IMR-90 (cell line): ENCODE results near the gene PDF. TPM values are rescaled to one million over a fixed set of nuclear protein-coding genes. Genes with fewer than 3 reads are reported as not detected.

Experiments used
- ATAC-seq: fragments of 200-7000 bp; cut with Tn5 transposase; 2 replicates; pipeline ENCODE4 v1.9.1; 2020; ENCODE audit warnings: low read depth, mild to moderate bottlenecking, moderate library complexity
- BruUV-seq: library from RNA; stranded (reverse); fragments of 400-500 nt; replicated peaks from 2 replicates; lab custom pipeline; 2021; lab: Mats Ljungman, UMichigan
- CTCF ChIA-PET: fragments of 300-600 bp; formaldehyde crosslinking; extraction: SDS; loops from one replicate; lab custom pipeline; 2021; ENCODE audit warnings: antibody characterized with exemption; lab: Yijun Ruan, JAX
- POLR2A ChIA-PET: fragments of 300-600 bp; sonication (Branson Sonifier 250); formaldehyde crosslinking; loops from one replicate; lab custom pipeline; 2022; ENCODE audit warnings: antibody characterized with exemption; ENCODE audit not compliant: unreplicated experiment; lab: Charles Lee
- DNase-seq: peaks from one replicate; pipeline ENCODE4 v3.0.0; 2013
- H2AFZ ChIP-seq: replicated peaks from 2 replicates; pipeline ENCODE3; 2013; ENCODE audit warnings: low read length, mild to moderate bottlenecking; ENCODE audit not compliant: poor library complexity
- H2AK5ac ChIP-seq: 2 replicates; pipeline ENCODE4 v1.6.1; 2013; ENCODE audit warnings: low read depth, low read length, inconsistent platforms
- H2AK9ac ChIP-seq: replicated peaks from 2 replicates; pipeline ENCODE3; 2013; ENCODE audit warnings: mild to moderate bottlenecking, low read depth, low read length, moderate library complexity; ENCODE audit not compliant: poor library complexity
- H2BK120ac ChIP-seq: 2 replicates; pipeline ENCODE4 v1.6.1; 2013; ENCODE audit warnings: low read depth, low read length, inconsistent platforms
- H2BK15ac ChIP-seq: 3 replicates; pipeline ENCODE4 v1.6.1; 2013; ENCODE audit warnings: low read depth, low read length, inconsistent platforms
- H2BK20ac ChIP-seq: 2 replicates; pipeline ENCODE4 v1.6.1; 2013; ENCODE audit warnings: low read depth, mild to moderate bottlenecking, inconsistent platforms, low read length, moderate library complexity
- H2BK5ac ChIP-seq: 2 replicates; pipeline ENCODE4 v1.6.1; 2013; ENCODE audit warnings: mild to moderate bottlenecking, low read depth, low read length, inconsistent platforms; ENCODE audit not compliant: poor library complexity, severe bottlenecking
- H3K14ac ChIP-seq: replicated peaks from 2 replicates; pipeline ENCODE4 v1.6.1; 2013; ENCODE audit warnings: low read depth, low read length, inconsistent platforms
- H3K18ac ChIP-seq: 2 replicates; pipeline ENCODE4 v1.6.1; 2013; ENCODE audit warnings: low read depth, low read length, control low read depth
- H3K23ac ChIP-seq: 2 replicates; pipeline ENCODE4 v1.6.1; 2013; ENCODE audit warnings: low read depth, low read length, inconsistent platforms
- H3K27ac ChIP-seq: 2 replicates; pipeline ENCODE4 v1.5.1; 2013; ENCODE audit warnings: mild to moderate bottlenecking, control low read depth, low read length; ENCODE audit not compliant: insufficient read depth
- H3K27me3 ChIP-seq: 2 replicates; pipeline ENCODE4 v1.6.1; 2013; ENCODE audit warnings: low read length; ENCODE audit not compliant: control insufficient read depth, insufficient read depth
- H3K36me3 ChIP-seq: 2 replicates; pipeline ENCODE4 v1.6.1; 2013; ENCODE audit warnings: low read length, mixed read lengths; ENCODE audit not compliant: control insufficient read depth, insufficient read depth
- H3K4ac ChIP-seq: 2 replicates; pipeline ENCODE4 v1.6.1; 2013; ENCODE audit warnings: low read depth, low read length, inconsistent platforms
- H3K4me1 ChIP-seq: 2 replicates; pipeline ENCODE4 v1.6.1; 2013; ENCODE audit warnings: low read length, mixed read lengths; ENCODE audit not compliant: control insufficient read depth, insufficient read depth
- H3K4me2 ChIP-seq: 2 replicates; pipeline ENCODE4 v1.6.1; 2013; ENCODE audit warnings: low read depth, mild to moderate bottlenecking, control low read depth, low read length, moderate library complexity
- H3K4me3 ChIP-seq: 2 replicates; pipeline ENCODE4 v1.5.1; 2013; ENCODE audit warnings: low read depth, mild to moderate bottlenecking, control low read depth, low read length, moderate library complexity; ENCODE audit not compliant: insufficient read depth
- H3K56ac ChIP-seq: 2 replicates; pipeline ENCODE4 v1.6.1; 2013; ENCODE audit warnings: low read length, inconsistent platforms; ENCODE audit not compliant: insufficient read depth; ENCODE audit errors: extremely low read depth
- H3K79me1 ChIP-seq, 2 experiments: 2 replicates each; pipeline ENCODE4 v1.6.1; 2013; ENCODE audit warnings: low read length in 2 of 2, inconsistent platforms in 1 of 2, low read depth in 1 of 2
- H3K9ac ChIP-seq: 2 replicates; pipeline ENCODE4 v1.6.1; 2013; ENCODE audit warnings: low read depth, low read length, control low read depth
- H3K9me1 ChIP-seq: 2 replicates; pipeline ENCODE4 v1.6.1; 2013; ENCODE audit warnings: low read length, inconsistent platforms; ENCODE audit not compliant: insufficient read depth
- H3K9me3 ChIP-seq: 2 replicates; pipeline ENCODE4 v1.6.1; 2013; ENCODE audit warnings: low read length; ENCODE audit not compliant: control insufficient read depth, insufficient read depth
- H4K20me1 ChIP-seq: 2 replicates; pipeline ENCODE4 v1.6.1; 2013; ENCODE audit warnings: low read length, inconsistent platforms; ENCODE audit not compliant: insufficient read depth
- H4K5ac ChIP-seq: 2 replicates; pipeline ENCODE4 v1.6.1; 2013; ENCODE audit warnings: mild to moderate bottlenecking, low read depth, low read length, control low read depth
- H4K8ac ChIP-seq, 2 experiments: 2 replicates each; pipeline ENCODE4 v1.6.1; 2013; ENCODE audit warnings: low read depth in 2 of 2, low read length in 2 of 2, control low read depth in 1 of 2, inconsistent platforms in 1 of 2
- H4K91ac ChIP-seq: 2 replicates; pipeline ENCODE4 v1.6.1; 2013; ENCODE audit warnings: low read depth, low read length, inconsistent platforms; ENCODE audit not compliant: insufficient read depth
- BHLHE40 ChIP-seq: fragments of 150-350 bp; IDR thresholded peaks from 2 replicates; pipeline ENCODE4 v1.6.1; 2016; ENCODE audit warnings: mild to moderate bottlenecking, low read depth, low read length
- CEBPB ChIP-seq: IDR thresholded peaks from 2 replicates; pipeline ENCODE4 v1.6.1; 2012; ENCODE audit warnings: low read depth, low read length, improper control_type of control experiment
- CHD1 ChIP-seq: IDR thresholded peaks from 2 replicates; pipeline ENCODE4 v1.6.1; 2012; ENCODE audit warnings: low read depth, low read length, improper control_type of control experiment
- CTCF ChIP-seq: conservative IDR thresholded peaks from 2 replicates; pipeline ENCODE4 v1.5.1; 2012; ENCODE audit warnings: mild to moderate bottlenecking, low read depth, low read length, improper control_type of control experiment
- ELK1 ChIP-seq: fragments of 150-350 bp; IDR thresholded peaks from 2 replicates; pipeline ENCODE4 v1.6.1; 2016; ENCODE audit warnings: low read depth, mild to moderate bottlenecking, low read length, moderate library complexity, borderline replicate concordance
- FOS ChIP-seq: fragments of 150-350 bp; IDR thresholded peaks from 2 replicates; pipeline ENCODE4 v1.6.1; 2016; ENCODE audit warnings: low read depth, low read length
- MAFK ChIP-seq: IDR thresholded peaks from 2 replicates; pipeline ENCODE4 v1.6.1; 2012; ENCODE audit warnings: low read depth, low read length, improper control_type of control experiment
- MAZ ChIP-seq: IDR thresholded peaks from 2 replicates; pipeline ENCODE4 v1.6.1; 2012; ENCODE audit warnings: low read depth, mild to moderate bottlenecking, low read length, improper control_type of control experiment, moderate library complexity, borderline replicate concordance
- MXI1 ChIP-seq: IDR thresholded peaks from 2 replicates; pipeline ENCODE4 v1.6.1; 2012; ENCODE audit warnings: low read depth, mild to moderate bottlenecking, low read length, moderate library complexity, borderline replicate concordance
- NFE2L2 ChIP-seq: fragments of 150-350 bp; IDR thresholded peaks from 2 replicates; pipeline ENCODE4 v1.6.1; 2016; ENCODE audit warnings: low read depth, mild to moderate bottlenecking, low read length
- POLR2A ChIP-seq: IDR thresholded peaks from 2 replicates; pipeline ENCODE4 v1.6.1; 2012; ENCODE audit warnings: mild to moderate bottlenecking, low read depth, low read length
- RAD21 ChIP-seq: IDR thresholded peaks from 2 replicates; pipeline ENCODE4 v1.6.1; 2012; ENCODE audit warnings: low read length, improper control_type of control experiment
- RCOR1 ChIP-seq: IDR thresholded peaks from 2 replicates; pipeline ENCODE4 v1.6.1; 2012; ENCODE audit warnings: mild to moderate bottlenecking, low read length, improper control_type of control experiment; ENCODE audit not compliant: insufficient replicate concordance
- RFX5 ChIP-seq: IDR thresholded peaks from 2 replicates; pipeline ENCODE4 v1.8.0; 2012; ENCODE audit warnings: low read depth, mild to moderate bottlenecking, low read length, moderate library complexity
- SMC3 ChIP-seq: fragments of 150-350 bp; IDR thresholded peaks from 2 replicates; pipeline ENCODE4 v1.6.1; 2016; ENCODE audit warnings: low read depth, mild to moderate bottlenecking, antibody characterized with exemption, low read length, moderate library complexity
- USF2 ChIP-seq: fragments of 150-350 bp; IDR thresholded peaks from 2 replicates; pipeline ENCODE4 v1.6.1; 2017; ENCODE audit warnings: mild to moderate bottlenecking, antibody characterized with exemption, low read length, low read depth
- WGBS, 2 experiments: methylation state at CpG; one replicate each; pipeline versions ENCODE4 v1.1.5 to v1.1.7; 2013; ENCODE audit warnings: missing lambda C conversion rate in 2 of 2; ENCODE audit not compliant: insufficient read length in 1 of 2; ENCODE audit errors: extremely low coverage in 2 of 2; 5-methylcytosine and 5-hydroxymethylcytosine counted together
- dilution Hi-C: fragments of 300-500 bp; cut with HindIII; formaldehyde crosslinking; loops from one replicate; pipeline ENCODE4 v1.14.3; 2018; ENCODE audit warnings: low sequenced_read_pairs; ENCODE audit not compliant: unreplicated experiment
- in situ Hi-C: fragments of 300-500 bp; cut with MboI; formaldehyde crosslinking; loops from 3 replicates; pipeline ENCODE4 v1.14.3; 2019; ENCODE audit warnings: low sequenced_read_pairs, inconsistent platforms, mixed read lengths
- intact Hi-C: fragments of 100-400 bp; cut with micrococcal nuclease; formaldehyde crosslinking; loops from 2 replicates; pipeline ENCODE4 v1.10.0; 2022
- polyA plus RNA-seq, 3 experiments: library from polyadenylated mRNA; depleted of rRNA; stranded (reverse); fragments of >200 nt; gene quantifications; 2 replicates each; pipeline ENCODE4 v1.2.3, GENCODE V29; 2012; ENCODE audit warnings: low replicate concordance in 1 of 3
- total RNA-seq: library from RNA; depleted of rRNA; stranded (reverse); fragments of >200 nt; gene quantifications from 2 replicates; pipeline ENCODE4 v1.2.3, GENCODE V29; 2012

PDF gene
- total and polyA plus RNA-seq, 2 of the 4 experiments (the other 2 are of a cell fraction), result 4.5 to 6.4 TPM

GRCh38 chr16:69344171-69344570, 13.8 kb upstream of the PDF start:
- Histone ChIP-seq H3K56ac (no peak overlapping the region), H3K27me3 (no peaks in the 10 kb centered on the region), H4K91ac (no peak overlapping the region), H3K4ac (no peak overlapping the region), H2BK120ac (no peak overlapping the region), H3K9ac (no peak overlapping the region), H3K4me3 (no peak overlapping the region), H4K20me1 (no peaks in the 10 kb centered on the region), H3K4me2 (no peak overlapping the region), H3K4me1 (0 out of 2 replicates have a peak, but pooled peaks cover 1% of the 10 kb centered on the region), H3K36me3 (peaks cover 12% of the 10 kb centered on the region), H2BK20ac (no peak overlapping the region), H3K79me1 (peaks cover 6 to 20% of the 10 kb centered on the region in 2 experiments), H2BK5ac (no peak overlapping the region), H3K23ac (no peak overlapping the region), H4K8ac (no peak overlapping the region), H3K27ac (no peak overlapping the region), H2BK15ac (no peak overlapping the region), H3K14ac (no peak overlapping the region), H2AFZ (no peak overlapping the region), H3K9me1 (no peaks in the 10 kb centered on the region), H2AK9ac (no peak overlapping the region), H4K5ac (no peak overlapping the region), H2AK5ac (no peak overlapping the region), H3K18ac (no peak overlapping the region), H3K9me3 (no peaks in the 10 kb centered on the region)
- dilution Hi-C loops, result no loop called here
- intact Hi-C loops, result no loop called here
- ChIA-PET CTCF (no interaction called here), POLR2A (no interaction called here)
- no peak for TF ChIP-seq CTCF
- no peak for TF ChIP-seq CHD1
- TF ChIP-seq MAZ, result no peak
- TF ChIP-seq RAD21, result no peak
- TF ChIP-seq MXI1, result no peak
- TF ChIP-seq ELK1, result no peak
- TF ChIP-seq USF2, result no peak
- TF ChIP-seq POLR2A, result no peak
- no peak for TF ChIP-seq FOS
- no peak for TF ChIP-seq SMC3
- no peak for TF ChIP-seq MAFK
- TF ChIP-seq BHLHE40, result no peak
- TF ChIP-seq RFX5, result no peak
- TF ChIP-seq NFE2L2, result no peak
- TF ChIP-seq RCOR1, result no peak
- TF ChIP-seq CEBPB, result no peak
- DNase-seq (no peak), ATAC-seq (no peak)
- WGBS, 2 experiments, result no CpG with 5 or more reads among the region's 5 CpGs
- in situ Hi-C loops, result no loop called here
- BruUV-seq, result no TSS peak
